GM21619 (cell line): ENCODE measurements around the gene STEAP3.

Experiments
- ATAC-seq: cut with Tn5 transposase; IDR thresholded peaks from one replicate; pipeline ENCODE4 v1.9.1; 2021; ENCODE audit not compliant: unreplicated experiment

The STEAP3 gene

DNA sequence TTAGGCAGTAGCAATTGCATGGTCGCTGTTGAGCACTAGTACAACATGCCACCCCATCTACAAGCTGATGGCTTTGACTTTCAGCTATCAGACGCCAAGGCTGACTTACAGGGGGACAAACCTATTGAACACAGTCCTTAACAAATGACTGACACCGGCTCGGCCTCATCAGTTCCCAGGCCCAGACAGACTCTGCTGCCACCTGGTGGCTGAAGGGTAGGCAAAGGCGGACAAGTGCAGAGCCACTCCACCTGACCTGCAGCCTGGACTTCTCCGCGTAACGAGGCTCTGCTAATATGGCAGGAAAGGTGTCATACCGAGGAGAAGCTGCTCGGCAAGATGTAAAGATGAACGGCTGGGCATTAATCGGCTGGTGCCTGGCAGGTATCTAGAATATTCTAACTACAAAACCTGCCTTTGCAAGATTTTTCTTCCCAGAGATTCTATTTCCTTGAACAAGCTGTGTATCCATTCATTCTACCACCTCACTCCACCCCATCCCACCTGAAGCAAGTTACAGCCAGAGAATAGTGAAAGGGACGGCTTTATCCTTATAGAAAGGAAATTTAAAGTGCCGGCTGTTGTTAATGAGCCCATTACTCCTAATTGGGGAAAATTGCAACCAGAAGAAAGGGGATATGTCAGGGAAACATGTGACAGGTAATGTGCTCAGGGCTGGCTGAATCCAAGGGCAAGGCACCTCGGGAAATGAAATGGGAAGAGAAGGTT lies 67.4 kb downstream of the STEAP3 start:
- no peak for ATAC-seq

DNA sequence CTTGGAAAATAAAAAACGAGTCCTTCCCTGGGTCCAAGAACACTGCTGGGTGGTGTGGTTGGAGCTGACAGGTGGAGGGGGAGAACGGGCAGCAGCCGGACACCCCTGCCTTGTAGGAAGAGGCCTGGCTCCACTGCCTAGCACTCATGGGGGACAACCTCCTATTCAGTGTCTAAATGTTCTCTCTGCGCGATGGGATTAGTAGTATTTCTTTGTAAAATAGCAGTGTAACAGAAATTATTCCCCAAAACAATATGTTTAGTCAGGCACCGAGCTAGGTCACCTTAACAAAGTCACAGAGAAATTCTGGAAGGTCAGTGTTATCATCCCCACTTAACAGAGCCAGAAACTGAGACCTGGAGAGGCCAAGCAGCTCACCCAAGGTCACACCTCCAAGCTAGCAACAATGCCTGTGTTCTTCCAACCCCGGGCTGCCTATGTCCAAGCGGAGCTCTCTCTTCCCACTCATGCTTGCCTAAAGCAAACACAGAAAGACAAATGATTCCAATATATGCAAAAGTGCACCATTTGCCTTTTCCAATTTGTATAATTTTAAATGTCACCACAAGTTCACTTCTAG lies 68.0 kb downstream of the STEAP3 start:
- ATAC-seq: no peak

DNA sequence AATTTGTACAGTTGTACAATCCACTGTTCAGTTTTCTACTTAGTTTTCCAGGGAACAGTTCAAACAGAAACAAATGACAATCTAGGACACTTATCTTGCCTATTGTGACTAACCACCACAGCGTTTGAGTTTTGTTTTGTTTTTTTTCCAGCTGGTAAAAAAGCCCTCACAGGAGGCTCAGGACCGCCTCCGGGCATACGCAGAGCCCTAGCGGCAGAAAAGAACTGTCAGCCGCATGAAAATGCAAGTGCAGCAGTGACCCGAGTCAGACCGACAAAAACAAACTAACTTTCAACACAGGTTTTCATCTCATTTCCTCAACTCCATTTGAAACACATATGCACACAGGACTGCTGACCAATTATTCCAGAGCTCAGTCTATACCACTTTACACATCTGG lies 68.6 kb downstream of the STEAP3 start:
- no peak for ATAC-seq

DNA sequence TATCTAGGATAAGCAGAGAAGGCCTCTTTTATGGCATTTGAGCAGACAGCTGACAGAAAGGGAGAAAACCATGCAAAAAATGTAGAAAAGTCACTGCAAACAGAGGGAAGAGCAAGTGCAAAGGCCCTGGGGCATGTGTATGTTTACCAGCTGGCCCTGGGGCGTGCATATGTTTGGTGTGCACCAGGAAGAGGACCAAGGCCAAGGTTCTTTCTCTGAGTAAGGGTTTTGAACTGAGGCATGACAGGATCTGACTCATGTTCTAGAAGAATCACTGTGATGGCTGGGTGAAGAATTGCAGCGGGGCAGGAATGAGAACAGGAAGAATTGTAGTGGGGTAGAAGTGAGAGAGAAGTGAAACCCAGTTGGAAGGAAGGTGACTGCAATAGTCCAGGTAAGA lies 69.6 kb downstream of the STEAP3 start:
- ATAC-seq: no peak

DNA sequence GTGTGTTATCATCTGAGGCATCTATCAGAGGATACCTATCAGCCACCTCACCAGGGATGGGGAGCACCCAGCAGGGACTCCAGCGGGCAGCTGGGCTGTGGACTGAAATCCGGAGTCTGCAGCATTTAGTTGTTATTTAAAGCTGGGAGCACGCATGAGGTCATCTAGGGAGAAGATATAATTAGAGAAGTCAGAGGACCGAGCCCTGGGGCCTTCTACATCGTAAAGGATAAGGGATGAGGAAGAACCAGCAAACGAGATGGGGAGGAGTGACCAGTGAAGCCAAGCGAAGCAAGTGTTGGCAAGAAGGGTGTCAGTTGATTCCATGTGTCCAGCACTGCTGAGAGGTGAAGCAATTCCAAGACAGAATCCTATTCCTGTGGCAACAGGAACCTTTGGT lies 70.3 kb downstream of the STEAP3 start:
- no peak for ATAC-seq

DNA sequence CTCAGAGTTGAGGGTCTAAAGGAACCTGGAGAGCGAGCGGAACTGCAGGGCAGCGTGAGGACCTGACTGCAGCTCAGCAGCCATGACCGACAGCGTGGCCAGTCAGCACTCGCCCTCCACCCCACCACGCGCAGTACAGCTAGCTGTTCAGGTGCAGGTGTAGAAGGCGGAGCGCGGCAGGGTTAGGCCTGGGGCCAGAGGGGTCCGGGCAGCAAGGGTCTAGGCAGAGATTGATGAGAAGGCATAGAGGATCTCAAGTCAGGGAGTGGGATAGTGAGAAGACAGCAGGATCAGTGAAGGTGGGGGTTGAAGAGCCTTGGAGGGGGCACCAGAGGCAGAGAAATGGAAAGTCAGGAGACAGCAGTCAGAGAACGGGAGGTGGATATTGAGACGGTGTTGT lies 71.0 kb downstream of the STEAP3 start:
- no peak for ATAC-seq

DNA sequence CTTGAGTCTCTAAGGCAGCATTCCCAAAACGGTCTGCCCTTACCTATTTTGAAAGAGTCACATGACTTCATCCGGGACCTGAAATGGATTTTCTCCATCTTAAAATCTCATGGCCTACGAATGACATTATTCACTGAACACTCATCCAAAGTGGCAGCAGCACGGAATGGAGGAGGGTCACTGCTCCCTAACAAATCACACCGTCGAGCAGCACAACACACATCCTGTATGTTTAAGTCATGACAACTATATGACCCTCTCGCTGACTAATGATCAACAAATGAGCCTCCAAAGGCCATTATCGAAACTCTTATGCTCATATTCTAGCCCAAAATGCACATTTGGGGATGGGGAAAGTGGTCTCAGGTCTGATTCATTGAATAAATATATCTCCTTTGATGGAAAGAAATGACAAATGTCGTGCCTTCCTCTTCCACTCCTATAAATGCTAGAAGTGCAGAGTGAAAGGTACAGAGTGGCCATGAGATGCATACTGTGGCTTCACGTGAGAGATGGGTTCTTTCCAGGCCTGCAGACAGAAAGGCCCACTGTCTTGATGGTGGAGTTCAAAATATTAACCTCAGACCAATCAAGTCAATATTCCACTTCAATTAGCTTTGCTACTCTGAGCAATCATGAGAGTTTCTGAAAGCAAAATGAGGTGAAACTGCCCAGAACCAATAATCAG lies 72.2 kb downstream of the STEAP3 start:
- ATAC-seq: no peak

DNA sequence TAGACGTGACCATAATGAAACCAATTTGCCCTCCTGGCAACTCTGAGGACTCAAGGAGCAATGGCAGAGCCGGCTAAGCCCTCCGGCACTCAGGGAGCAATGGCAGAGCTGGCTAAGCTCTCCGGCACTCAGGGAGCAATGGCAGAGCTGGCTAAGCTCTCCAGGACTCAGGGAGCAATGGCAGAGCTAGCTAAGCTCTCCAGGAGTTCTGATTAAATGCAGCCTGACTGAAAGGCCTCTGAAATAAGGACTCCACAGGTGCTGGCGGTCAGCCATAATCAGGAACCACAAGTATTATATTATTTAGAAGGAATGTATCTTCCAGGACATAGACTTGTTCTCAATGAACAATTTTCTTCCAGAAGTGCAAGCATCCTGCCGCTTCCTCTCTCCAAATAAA lies 77.8 kb downstream of the STEAP3 start:
- no peak for ATAC-seq

DNA sequence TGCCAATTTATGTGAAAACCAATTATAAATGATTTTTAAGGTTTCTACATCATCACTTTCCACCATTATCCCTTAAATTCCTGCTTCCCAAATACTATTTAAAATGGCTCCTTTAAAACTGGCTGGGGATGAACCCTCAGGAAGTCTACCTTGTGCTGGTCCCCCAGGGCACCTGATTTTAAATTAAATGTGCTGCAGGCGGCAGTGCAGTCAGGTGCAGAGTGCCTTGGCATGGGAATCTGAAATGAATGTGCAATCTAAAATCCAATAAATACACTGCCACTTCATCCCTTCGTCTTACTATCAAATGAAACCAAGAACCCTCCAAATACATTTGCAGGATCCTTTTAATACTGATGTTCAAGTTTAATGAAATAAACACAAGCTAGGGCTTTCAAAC lies 81.2 kb downstream of the STEAP3 start:
- ATAC-seq: no peak

DNA sequence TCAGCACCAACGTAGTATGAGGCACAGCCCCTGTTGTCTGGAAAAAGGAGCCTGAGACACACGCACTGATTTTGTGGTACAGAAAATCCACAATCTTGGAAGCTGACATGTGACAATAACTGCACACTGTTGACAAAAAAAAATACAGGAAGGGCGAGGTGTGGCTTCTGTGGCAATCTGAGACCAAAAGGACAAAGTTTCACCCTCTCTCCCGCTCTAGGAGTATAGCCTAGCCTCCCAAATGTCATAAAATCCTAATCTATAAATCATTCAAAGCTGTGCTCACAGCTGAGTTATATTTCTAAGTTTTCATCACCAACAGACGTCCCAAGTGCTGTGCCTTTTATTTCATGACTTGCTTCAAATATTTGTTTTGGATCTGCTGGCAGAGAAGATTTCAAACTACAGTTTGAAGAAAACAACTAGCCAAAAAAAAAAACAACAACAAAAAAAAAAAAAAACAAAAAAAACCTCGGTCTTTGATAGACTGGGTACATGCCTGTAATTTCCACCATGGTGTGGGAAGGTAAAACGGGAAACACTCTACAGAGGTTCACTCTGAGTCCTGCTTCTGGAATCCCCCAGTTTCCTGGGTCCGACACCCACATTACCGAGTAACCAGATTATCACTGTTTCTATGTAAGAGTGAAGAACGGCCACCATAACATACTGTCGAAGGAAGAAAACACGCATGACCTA lies 82.0 kb downstream of the STEAP3 start:
- no peak for ATAC-seq

DNA sequence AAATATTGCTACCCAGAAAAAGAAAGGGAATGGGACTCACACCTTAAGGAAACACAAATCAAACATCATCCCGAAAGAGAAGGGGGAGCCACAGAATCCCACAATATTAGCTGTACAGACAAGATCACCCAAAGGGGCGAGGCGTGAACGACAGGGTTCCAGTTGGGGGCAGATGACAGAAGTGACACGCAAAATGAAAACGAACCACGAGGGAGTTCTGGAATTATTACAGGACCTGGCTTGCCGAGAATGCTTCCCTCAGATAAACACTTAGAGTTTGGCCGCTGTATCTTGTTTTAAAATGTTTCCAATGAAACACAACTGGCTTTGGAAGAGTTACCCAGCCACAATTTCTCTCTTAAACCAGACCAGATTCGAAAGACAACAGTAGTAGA lies 82.6 kb downstream of the STEAP3 start:
- no peak for ATAC-seq

DNA sequence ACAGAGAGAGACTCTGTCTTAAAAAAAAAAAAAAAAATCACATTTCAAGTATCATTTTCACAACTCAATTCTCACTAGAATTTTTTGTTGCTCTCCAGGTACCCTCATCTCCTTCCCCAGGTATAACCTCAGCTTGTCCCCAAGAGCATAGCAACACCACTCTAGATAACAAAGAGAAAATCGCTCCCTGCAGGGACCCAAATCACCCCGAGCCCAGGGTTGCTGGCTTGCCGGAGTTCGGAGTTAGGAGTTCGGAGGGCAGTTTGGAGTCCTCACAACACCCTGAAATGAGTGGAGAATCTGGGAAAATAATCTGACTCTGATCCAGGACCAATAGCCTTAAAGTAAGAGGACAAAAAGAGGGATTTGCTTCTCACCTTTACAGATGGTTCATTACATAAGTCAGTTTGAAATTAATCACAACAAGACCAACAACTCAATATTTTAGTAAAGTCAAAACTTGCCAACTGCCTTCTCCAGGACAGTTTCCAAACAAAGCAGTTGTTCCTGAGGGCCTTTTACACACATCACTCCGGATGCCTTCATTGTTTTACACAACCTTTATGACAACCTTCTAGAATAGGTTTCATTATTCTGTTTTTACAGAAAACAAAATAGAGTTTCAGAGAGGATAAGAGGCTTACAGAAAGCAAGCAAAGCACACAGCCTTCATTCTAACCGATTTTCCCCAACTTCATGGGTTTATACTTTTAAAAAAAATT lies 83.9 kb downstream of the STEAP3 start:
- ATAC-seq: no peak

DNA sequence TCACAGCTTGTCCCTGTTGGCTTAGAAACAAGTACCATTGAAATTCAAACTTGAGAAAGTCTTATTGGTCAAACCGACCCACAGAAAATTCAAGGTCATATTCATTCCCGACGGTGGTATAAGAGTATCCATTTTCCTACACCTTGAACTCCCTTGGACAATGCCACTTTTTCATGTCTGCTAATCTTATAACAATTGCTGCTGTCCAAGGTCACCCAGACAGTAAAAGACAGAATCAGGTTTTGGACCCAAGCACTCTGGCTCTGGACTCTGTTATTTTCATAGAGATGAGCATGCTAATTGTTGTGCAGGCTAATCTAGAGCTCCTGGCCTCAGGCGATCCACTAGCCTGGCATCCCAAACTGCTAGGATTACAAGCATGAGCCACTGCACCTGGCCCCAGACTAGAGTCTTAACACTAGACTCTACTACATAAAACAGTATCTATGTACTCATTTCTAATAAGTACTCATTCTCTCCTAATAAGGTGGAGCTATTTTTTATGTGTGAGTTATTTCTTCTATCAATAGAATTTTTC lies 85.2 kb downstream of the STEAP3 start:
- ATAC-seq: no peak

DNA sequence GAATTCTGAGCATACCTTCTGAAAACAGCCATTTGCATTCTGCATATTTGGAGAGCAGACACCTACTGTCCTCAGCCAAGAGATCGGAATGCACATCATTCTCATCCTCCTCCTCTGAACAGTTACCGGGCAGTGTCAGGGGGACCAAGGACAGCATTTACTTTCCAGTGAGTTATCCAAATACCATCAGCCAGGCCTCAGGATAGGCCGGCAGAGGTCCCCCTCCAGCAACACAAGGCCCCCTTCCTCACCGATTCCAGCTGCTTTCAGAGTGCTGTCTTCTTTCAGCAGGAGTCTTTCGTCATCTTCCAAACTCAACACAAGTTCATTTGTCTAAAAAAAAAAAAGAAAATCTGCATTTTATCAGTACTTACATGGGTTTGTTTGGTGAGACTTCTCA lies 87.7 kb downstream of the STEAP3 start:
- peak; percentile 4 for ATAC-seq

DNA sequence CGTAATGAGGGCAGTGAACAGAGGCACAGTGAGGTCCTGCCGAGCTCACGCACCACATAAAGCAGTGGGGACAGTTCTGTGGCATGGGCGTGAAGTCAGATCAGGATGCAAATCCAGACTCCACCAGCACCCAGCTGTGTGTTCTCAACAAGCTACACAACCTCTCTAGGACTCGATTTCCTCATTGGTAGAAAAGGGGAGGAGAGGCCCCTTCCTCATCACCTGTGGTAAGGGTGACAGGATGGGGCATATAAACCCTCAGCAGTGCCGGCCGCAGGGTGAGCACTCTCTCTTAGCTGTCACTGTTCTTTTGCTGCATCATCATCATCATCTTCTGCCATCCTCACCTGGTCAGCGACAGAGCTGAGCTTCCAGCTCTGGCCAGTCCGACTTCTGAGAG lies 88.2 kb downstream of the STEAP3 start:
- no peak for ATAC-seq
